ENCODE results near the gene TSKS. TPM values are rescaled to one million over a fixed set of nuclear protein-coding genes. Genes with fewer than 3 reads are reported as not detected.
A peak's percentile ranks its signal among the peaks of the same experiment; 100 is the strongest.

Gene TSKS
- total RNA-seq, 4 donors from 2014 or later, result 0.49 to 4.0 TPM; not detected in 2

DNA sequence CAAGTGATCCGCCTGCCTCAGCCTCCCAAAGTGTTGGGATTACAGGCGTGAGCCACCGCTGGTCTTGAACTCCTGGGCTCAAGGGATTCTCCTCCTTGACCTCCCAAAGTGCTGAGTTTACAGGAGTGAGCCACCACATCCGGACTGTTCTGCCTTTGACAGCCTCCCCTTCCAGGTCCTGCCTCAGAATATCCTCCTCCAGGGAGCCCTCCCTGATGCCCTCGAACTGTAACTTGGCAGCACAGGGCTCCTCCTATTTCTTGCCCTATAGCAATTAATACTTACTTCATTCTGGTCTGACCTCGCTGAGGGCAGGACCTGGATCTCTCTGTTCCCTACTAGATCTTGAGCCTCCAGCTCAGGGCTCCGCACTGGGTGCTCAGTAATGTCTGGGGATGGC is 66.2 kb downstream of the TSKS start:
- no peak for TF ChIP-seq POLR2A (IDR thresholded peaks at IDR 0.05)
- TF ChIP-seq, protein P1, sequence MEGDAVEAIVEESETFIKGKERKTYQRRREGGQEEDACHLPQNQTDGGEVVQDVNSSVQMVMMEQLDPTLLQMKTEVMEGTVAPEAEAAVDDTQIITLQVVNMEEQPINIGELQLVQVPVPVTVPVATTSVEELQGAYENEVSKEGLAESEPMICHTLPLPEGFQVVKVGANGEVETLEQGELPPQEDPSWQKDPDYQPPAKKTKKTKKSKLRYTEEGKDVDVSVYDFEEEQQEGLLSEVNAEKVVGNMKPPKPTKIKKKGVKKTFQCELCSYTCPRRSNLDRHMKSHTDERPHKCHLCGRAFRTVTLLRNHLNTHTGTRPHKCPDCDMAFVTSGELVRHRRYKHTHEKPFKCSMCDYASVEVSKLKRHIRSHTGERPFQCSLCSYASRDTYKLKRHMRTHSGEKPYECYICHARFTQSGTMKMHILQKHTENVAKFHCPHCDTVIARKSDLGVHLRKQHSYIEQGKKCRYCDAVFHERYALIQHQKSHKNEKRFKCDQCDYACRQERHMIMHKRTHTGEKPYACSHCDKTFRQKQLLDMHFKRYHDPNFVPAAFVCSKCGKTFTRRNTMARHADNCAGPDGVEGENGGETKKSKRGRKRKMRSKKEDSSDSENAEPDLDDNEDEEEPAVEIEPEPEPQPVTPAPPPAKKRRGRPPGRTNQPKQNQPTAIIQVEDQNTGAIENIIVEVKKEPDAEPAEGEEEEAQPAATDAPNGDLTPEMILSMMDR (IDR thresholded peaks at IDR 0.05), result no peak
- intact Hi-C loops (cut with DNase I; ENCODE audit: low total_unique reads), result no loop called here
- 96 to 97% methylated on average over 7 of the region's 7 CpGs for WGBS, 2 donors
- DNase-seq (ENCODE audit: low spot score in 2 of 2), result no peak
- no peak overlapping the region for H3K4me3 ChIP-seq (ENCODE audit: low read depth, poor library complexity, severe bottlenecking)

DNA sequence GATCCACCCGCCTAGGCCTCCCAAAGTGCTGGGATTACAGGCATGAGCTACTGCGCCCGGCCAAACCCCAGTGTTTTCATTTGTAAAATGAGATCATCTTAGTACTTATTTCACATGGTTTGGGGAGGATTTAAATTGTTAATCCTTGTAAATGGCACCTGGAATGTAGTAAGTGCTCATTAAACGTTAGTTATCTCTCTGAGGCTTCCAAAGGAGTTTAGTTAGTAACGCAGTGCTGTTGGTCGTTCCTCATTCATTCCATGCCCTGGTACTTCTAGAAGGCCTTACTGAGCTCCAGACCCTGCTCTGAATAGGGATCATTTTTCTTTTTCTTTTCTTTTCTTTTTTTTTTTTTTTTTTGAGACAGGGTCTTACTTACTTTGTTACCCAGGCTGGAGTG is 67.0 kb downstream of the TSKS start:
- intact Hi-C loops (cut with DNase I; ENCODE audit: low total_unique reads), result no loop called here
- H3K4me3 ChIP-seq (ENCODE audit: low read depth, poor library complexity, severe bottlenecking), result no peak overlapping the region
- no peak for TF ChIP-seq POLR2A (IDR thresholded peaks at IDR 0.05)
- TF ChIP-seq, protein P1 (IDR thresholded peaks at IDR 0.05), result no peak
- WGBS, 2 donors, result 83 to 93% methylated on average over 6 of the region's 6 CpGs
- DNase-seq (ENCODE audit: low spot score in 2 of 2), result no peak

DNA sequence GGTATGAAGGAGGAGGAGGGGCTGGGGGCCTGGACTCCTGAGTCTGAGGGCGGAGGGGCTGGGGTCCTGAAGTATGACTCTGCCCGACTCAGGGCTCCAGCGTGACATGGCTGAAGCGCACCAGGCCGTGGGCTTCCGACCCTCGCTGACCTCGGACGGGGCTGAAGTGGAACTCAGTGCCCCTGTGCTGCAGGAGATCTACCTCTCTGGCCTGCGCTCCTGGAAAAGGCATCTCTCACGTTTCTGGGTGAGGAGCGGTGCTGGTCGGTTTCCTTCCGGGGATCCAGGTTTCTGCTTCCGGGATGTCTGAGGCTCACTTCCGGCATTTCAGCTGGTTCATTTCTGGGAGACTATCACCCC is 71.0 kb downstream of the TSKS start:
- no peak overlapping the region for H3K4me3 ChIP-seq (ENCODE audit: low read depth, poor library complexity, severe bottlenecking)
- no peak for DNase-seq (ENCODE audit: low spot score in 2 of 2)
- TF ChIP-seq, protein P1 (IDR thresholded peaks at IDR 0.05), result no peak
- TF ChIP-seq POLR2A (IDR thresholded peaks at IDR 0.05), result no peak
- intact Hi-C loops (cut with DNase I; ENCODE audit: low total_unique reads), result no loop called here
- WGBS, 2 donors, result 69 to 80% methylated on average over 16 of the region's 16 CpGs

DNA sequence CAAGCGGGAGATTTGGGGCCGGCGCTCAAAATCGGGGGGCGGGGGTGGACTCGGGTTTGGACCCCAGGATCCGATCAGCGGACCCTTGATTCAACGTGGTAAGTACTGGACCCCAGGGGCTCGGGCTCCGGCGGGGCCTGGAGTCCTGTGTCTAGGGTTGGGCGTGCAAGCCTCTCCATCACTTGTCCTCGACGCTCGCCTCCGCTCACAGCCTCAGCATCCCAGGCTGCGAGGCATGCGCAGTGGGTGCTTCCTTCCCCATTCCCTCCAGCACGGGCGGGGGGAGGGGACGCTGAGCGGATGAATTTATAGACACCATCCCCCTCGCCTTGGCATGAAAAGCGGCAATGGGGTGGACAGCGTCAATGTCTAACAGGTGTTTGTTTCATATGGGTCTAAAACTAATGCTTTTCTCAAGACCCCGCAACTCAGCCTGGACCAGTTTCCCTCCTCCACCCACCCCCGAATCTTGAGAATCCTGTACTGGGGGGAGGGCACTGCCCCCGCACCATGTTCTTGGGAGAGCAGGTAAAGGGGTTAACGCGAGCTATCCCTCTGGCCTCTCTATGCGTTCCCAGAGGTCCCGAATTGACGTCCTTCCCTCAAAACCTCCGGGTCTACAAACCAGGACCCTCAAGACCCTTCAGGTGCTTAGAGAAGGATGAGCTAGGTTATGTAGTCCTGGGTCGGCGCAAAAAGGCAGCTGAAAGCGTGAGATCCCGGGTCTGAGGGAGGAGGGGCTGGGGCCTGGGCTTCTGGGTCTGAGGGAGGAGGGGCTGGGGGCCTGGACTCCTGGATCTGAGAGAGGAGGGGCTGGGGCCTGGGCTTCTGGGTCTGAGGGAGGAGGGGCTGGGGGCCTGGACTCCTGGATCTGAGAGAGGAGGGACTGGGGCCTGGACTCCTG is 71.6 kb downstream of the TSKS start:
- intact Hi-C loops (cut with DNase I; ENCODE audit: low total_unique reads), result no loop called here
- no peak for TF ChIP-seq POLR2A (IDR thresholded peaks at IDR 0.05)
- TF ChIP-seq, protein P1 (IDR thresholded peaks at IDR 0.05), result no peak
- 19 to 24% methylated on average over 31 to 38 of the region's 39 CpGs for WGBS, 2 donors
- H3K4me3 ChIP-seq (ENCODE audit: low read depth, poor library complexity, severe bottlenecking), result no peak overlapping the region
- DNase-seq (ENCODE audit: low spot score in 2 of 2), result no peak

DNA sequence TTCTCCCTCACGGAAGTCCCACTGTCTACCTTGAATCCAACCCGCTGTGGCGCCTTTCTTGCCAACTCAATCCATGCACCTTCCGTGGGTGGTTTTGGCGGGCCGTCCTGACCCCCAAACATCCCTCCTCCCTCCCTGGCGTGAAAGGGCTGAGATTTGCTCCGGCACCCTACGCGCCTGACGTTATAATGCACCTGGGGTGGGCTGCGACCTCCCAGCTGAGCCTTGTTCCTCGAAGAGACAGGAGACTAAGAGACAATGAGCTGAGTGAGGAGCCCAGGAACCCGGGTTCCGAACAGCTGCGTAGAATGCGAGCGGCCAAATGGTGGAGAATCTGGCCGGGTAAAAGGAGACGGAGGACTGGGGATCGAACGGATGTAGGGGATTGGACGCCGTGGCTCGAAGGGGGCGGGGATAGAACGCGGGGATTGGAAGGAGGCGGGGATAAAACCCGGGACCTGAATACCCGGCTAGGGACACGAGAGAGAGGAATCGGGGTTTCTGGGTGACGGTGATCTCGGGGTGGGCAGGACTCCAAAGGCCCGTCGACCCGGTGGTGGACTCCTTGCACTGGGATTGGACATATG is 72.4 kb downstream of the TSKS start, which contains the start of gene CPT1C:
Gene CPT1C, plus strand, starts transcription at position 461 of the 587 bp plus-strand sequence. CDS start 1,137 bp downstream, outside the sequence.
- intact Hi-C loops (cut with DNase I; ENCODE audit: low total_unique reads), result no loop called here
- whole genome bisulfite sequencing, 2 donors, result 1 to 2% methylated on average over 38 of the region's 38 CpGs
- DNase-seq (ENCODE audit: low spot score in 2 of 2), result peak; percentile 73 to 95
- TF ChIP-seq, protein P1 (IDR thresholded peaks at IDR 0.05), result no peak
- TF ChIP-seq POLR2A (IDR thresholded peaks at IDR 0.05), result no peak
- peak within 1 kb of the TSS; percentile 34 for H3K4me3 ChIP-seq (ENCODE audit: low read depth, poor library complexity, severe bottlenecking)
